ENCODE data around the gene LSAMP. TPM values are rescaled to one million over a fixed set of nuclear protein-coding genes. Genes with fewer than 3 reads are reported as not detected.

Gene LSAMP
- total RNA-seq, 6 experiments from 2014 or later, result under 0.01 to 0.22 (median 0.12) TPM; not detected in 1

DNA sequence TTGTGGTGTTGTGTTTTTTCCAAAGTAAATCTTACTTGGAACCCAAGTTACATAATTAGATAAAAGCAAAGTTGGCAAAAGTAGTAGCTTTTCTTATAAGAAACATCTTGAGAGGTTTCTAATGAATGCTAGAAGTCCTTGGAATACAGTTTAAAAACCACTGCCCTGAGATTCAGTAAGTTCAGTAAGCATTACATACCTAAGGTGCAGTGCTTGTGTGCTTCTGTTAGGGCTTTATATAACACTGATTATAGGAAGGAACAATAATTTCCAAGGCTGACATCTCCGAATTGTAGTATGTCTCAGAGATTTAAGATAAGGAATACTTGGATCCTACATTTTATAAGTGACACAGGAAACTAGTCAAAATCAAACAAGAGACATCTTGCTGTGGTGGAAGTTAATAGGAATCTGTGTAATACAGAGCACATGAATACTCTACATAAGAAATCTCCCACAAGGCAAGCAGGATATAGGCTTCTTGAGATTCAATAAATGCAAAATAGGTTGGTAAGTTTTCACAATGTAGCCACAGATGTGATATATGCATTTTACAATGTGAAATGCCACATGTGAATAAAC is 268.2 kb downstream of the LSAMP start:
- Histone ChIP-seq H3K4me1 (no peaks in the 10 kb centered on the region), H3K27me3 (no peaks in the 10 kb centered on the region), H3K27ac (no peak overlapping the region), H3K9me3 (no peaks in the 10 kb centered on the region), H3K4me3 (no peak overlapping the region), H3K36me3 (no peaks in the 10 kb centered on the region)
- WGBS (ENCODE audit: insufficient coverage, low coverage, low lambda C conversion rate, missing lambda C conversion rate), result 26% methylated on average over 1 of the region's 1 CpG
- intact Hi-C loops (cut with DNase I), result no loop called here
- no peak for TF ChIP-seq POLR2A (IDR thresholded peaks at IDR 0.05)
- TF ChIP-seq, protein P1, sequence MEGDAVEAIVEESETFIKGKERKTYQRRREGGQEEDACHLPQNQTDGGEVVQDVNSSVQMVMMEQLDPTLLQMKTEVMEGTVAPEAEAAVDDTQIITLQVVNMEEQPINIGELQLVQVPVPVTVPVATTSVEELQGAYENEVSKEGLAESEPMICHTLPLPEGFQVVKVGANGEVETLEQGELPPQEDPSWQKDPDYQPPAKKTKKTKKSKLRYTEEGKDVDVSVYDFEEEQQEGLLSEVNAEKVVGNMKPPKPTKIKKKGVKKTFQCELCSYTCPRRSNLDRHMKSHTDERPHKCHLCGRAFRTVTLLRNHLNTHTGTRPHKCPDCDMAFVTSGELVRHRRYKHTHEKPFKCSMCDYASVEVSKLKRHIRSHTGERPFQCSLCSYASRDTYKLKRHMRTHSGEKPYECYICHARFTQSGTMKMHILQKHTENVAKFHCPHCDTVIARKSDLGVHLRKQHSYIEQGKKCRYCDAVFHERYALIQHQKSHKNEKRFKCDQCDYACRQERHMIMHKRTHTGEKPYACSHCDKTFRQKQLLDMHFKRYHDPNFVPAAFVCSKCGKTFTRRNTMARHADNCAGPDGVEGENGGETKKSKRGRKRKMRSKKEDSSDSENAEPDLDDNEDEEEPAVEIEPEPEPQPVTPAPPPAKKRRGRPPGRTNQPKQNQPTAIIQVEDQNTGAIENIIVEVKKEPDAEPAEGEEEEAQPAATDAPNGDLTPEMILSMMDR (IDR thresholded peaks at IDR 0.05), result no peak
- DNase-seq (no peak), ATAC-seq (no peak)

DNA sequence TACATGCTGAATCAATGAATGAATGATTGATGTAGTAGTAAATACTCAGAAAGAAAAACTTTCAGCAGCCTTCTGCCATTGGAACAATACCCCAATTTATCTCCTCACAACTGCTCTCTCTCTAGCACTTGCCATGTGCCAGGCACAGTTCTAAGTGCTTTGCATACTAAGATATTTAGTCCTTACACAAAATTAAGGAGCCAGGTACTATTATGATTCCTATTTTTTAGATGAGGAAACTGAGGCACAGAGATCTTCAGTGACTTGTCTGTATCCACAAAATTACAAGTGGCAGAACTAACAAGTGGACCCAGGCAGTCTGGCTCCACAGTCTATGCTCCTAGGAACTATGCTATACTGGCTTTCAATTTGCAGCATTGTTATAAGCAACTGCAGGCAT is 279.2 kb downstream of the LSAMP start:
- Histone ChIP-seq H3K27ac (no peak overlapping the region), H3K4me3 (no peak overlapping the region), H3K9me3 (no peaks in the 10 kb centered on the region), H3K27me3 (no peaks in the 10 kb centered on the region), H3K36me3 (no peaks in the 10 kb centered on the region), H3K4me1 (no peaks in the 10 kb centered on the region)
- no peak for DNase-seq
- TF ChIP-seq, protein P1 (IDR thresholded peaks at IDR 0.05), result no peak
- TF ChIP-seq POLR2A (IDR thresholded peaks at IDR 0.05), result no peak
- ATAC-seq, result no peak
- intact Hi-C loops (cut with DNase I), result no loop called here

DNA sequence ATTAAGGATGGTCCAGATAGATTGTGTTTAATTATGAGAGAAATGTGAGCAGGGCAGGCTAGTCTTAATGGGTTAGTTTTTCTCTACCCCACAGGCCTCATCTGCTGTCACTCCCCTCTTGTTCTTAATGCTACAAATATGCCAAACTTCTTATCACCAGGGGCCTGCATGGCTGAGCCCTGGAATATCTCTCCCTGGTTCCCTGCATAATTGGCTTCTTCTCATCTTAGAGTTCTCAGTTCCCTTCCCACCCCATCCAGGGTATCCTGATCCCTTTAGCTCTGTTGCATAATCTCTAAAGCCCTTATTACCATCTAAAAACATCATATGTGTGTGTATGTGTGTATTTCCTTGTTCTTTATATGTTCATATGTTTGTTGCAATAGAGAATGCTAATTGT is 279.6 kb downstream of the LSAMP start:
- no peaks in the 10 kb centered on the region for H3K36me3 ChIP-seq
- no peaks in the 10 kb centered on the region for H3K9me3 ChIP-seq
- H3K27me3 ChIP-seq, result no peaks in the 10 kb centered on the region
- H3K4me3 ChIP-seq, result no peak overlapping the region
- ATAC-seq, result no peak
- H3K4me1 ChIP-seq, result no peaks in the 10 kb centered on the region
- intact Hi-C loops (cut with DNase I), result no loop called here
- no peak for DNase-seq
- no peak for TF ChIP-seq POLR2A (IDR thresholded peaks at IDR 0.05)
- TF ChIP-seq, protein P1 (IDR thresholded peaks at IDR 0.05), result no peak
- H3K27ac ChIP-seq, result no peak overlapping the region

DNA sequence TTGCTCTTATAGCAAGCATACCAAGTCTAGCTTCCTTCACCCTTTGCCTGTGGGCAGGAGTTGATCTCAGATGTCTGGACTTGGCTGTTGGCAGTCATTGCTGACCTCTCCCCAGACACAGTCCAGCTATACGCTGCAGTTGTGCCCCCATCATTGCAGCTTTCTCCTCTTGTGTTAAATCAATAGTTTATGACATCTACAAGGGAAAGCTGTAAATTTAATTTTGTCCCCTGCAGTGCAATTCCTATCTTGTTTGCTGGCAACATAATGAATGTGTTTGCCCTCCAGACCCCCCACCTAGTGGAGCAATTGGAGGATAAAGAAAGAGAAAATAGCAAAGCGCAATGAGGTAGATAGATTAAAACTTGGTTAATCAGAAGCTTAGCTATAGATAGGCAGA is 280.2 kb downstream of the LSAMP start:
- H3K4me3 ChIP-seq, result no peak overlapping the region
- no peaks in the 10 kb centered on the region for H3K9me3 ChIP-seq
- no peaks in the 10 kb centered on the region for H3K36me3 ChIP-seq
- H3K27me3 ChIP-seq, result no peaks in the 10 kb centered on the region
- ATAC-seq, result no peak
- no peak overlapping the region for H3K27ac ChIP-seq
- TF ChIP-seq POLR2A (IDR thresholded peaks at IDR 0.05), result no peak
- TF ChIP-seq, protein P1 (IDR thresholded peaks at IDR 0.05), result no peak
- DNase-seq, result no peak
- 53% methylated on average over 2 of the region's 2 CpGs for WGBS (ENCODE audit: insufficient coverage, low coverage, low lambda C conversion rate, missing lambda C conversion rate)
- no peaks in the 10 kb centered on the region for H3K4me1 ChIP-seq
- intact Hi-C loops (cut with DNase I), result no loop called here

DNA sequence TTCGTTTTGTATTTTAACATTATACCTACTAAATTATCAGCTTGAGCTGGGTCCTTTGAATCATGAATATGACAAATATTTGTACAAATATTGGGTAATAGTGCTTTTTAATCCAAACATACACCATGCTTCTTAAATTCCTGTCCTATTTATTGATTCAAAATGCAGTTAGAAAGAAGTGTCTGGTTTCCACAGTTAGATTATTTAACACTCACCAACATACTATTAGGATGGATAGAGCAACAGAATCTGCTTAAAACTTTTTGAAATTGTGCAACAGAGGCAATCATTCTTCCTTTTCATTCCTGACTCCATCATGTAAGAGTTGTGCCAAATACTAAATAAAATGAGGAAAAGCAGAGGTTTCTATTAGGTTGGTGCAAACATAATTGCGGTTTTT is 281.2 kb downstream of the LSAMP start:
- H3K27me3 ChIP-seq, result no peaks in the 10 kb centered on the region
- ATAC-seq, result no peak
- no peak overlapping the region for H3K4me3 ChIP-seq
- no peaks in the 10 kb centered on the region for H3K4me1 ChIP-seq
- TF ChIP-seq, protein P1 (IDR thresholded peaks at IDR 0.05), result no peak
- no peak for TF ChIP-seq POLR2A (IDR thresholded peaks at IDR 0.05)
- no peak for DNase-seq
- H3K27ac ChIP-seq, result no peak overlapping the region
- intact Hi-C loops (cut with DNase I), result no loop called here
- 41% methylated on average over 2 of the region's 2 CpGs for WGBS (ENCODE audit: insufficient coverage, low coverage, low lambda C conversion rate, missing lambda C conversion rate)
- H3K9me3 ChIP-seq, result no peaks in the 10 kb centered on the region
- no peaks in the 10 kb centered on the region for H3K36me3 ChIP-seq
